Measurements from ENCODE around the gene TNFRSF18.

Gene TNFRSF18

DNA sequence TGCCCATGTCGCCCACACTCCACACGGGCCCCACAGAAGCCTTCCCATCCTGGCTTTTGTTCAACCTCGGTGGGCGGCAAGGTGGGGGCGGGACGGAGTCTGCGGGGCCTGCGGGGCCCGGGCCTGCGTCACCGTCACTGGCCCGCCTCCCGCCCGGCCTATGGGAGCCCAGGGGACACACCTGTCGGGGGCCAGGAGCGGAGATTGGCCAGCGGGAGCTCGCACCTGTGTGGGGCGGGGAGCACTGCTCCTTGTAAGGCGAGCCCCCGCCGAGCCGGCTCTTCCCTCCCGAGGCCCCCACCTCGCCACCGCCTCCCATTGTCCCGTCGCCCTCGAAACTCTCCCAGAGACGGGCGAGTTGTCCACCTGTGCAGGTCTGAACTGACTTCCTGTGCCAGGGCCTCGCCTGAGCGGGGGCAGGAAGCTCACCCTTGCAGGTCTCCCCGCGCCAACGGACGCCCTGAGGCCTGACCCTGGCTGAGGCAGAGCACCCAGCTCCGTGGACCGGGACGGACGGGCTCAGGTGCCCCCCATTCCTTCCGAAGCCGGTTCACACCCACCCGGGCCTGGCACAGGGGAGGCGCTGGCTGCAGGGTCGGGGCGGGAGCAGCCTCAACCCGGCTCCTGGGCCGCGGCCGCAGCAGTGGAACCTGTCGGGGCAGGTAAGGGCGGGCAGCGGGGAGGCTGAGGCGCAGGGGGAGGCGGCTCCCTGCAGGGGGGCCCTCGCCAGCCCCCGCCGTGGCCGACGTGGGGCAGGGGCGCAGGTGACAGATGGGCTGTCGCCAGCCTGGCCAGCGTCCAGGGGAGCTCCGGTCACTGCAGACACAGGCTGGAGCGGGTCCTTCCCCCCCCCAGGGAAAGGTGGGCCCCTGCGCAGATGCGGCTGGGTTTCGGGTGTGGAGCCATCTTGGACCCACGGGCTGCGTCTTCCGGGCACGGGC is 43.5 kb downstream of the TNFRSF18 start:
- no peak for DNase-seq

- DNase-seq: no peak
Measured at GRCh38 chr1:1161683-1162079, 44.7 kb downstream of the TNFRSF18 start.

DNA sequence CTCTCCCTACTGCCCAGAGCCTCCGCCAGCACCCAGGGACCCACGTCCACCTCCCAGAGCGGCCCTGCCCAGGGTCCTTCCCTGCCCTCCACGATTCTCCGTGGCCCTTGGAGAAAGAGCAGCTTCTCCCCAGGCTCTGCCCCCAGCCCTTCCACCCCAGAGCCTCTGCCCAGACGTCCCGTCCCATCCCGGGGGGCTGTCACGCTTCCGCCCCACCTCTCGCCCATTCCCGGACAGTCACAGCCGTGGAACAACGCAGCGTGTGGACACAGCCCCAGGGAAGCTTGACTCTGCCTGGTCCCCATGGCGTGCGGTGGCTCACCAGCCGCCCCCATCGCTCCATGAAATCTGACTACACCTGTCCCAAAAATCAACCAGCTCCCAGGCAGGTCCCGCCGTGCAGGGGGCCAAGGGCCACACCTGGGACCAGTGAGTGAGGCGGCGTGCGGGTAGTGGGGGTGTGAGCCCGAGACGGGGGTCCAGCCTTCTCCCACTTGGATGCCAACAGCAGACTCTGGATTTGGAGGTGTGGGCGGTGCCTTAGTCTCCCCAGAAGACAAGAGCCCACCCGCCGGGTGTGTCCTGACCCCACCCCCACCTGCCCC is 45.2 kb downstream of the TNFRSF18 start:
- DNase-seq: no peak

- no peak for DNase-seq
Measured at GRCh38 chr1:1160281-1160930, 46.0 kb downstream of the TNFRSF18 start.

DNA sequence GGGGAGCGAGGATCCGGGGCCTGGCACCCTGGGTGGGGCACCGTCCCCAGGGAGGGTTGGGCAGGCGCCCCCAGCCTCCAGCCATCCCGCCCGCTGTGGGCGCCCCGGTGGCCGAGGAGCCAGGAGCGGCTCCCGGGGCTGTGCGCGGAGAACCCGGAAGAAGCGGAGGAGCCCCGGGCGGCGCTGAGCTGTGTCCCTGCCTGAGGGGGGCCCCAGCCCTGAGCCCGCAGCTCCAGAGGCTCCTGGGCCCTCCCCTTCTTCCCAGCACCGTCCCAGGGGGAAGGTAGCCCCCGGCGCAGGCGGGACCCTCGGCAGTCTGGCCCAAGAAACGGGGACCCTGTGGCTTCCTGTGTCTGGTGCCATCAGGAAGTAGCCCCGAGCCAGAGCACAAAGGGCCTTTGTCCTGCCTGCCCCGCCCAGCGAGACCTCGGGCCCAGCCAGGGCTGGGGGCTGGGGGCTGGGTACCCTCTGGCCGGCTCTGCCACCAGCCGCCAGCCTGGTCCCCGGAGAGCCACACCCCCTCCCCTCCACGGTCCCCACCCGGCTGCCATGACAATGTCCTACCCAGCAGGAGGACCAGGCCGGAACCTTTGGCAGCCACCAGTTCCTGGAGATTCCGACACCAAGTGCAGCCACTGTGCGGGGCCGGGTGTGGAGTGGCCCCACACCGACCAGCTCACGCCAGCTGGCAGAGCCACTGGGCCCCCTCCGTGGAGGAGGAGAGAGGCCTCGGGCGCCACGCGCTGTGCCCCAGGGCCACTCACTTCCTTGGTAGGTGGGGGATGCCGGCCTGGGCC is 48.3 kb downstream of the TNFRSF18 start:
- peak; percentile 39 for DNase-seq

GRCh38 chr1:1157426-1157913 is 48.9 kb downstream of the TNFRSF18 start:
- peak; percentile 59 for DNase-seq

DNA sequence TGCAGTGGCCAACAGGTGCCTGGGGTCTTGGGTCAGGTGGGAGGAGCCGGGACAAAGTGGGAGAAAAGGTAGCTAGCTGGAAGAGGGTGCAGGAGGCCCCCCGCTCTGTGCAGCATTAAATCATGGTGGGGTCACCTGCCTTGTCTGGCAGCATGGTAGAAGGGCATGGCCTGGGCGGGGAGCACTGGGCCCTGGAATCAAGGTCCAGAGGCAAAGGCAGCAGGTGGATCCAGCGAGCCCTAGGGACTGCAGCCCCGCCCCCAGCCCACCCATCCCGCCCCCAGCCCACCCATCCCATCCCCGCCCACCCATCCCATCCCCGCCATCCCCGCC is 49.4 kb downstream of the TNFRSF18 start:
- DNase-seq: no peak

GRCh38 chr1:1156140-1157032 is 50.0 kb downstream of the TNFRSF18 start:
- DNase-seq: no peak

- no peak for DNase-seq
Measured at GRCh38 chr1:1155258-1155657, 51.1 kb downstream of the TNFRSF18 start.

GRCh38 chr1:1153874-1154273 is 52.5 kb downstream of the TNFRSF18 start:
- DNase-seq: no peak

Measured in activated CD8-positive, alpha-beta memory T cell treated with anti-CD3 and anti-CD28 coated beads, Interleukin-2, amount 50 U/mL, for 4 hours (primary cell).